ENCODE results near the gene SLC7A11. TPM values are rescaled to one million over a fixed set of nuclear protein-coding genes. Genes with fewer than 3 reads are reported as not detected.

The SLC7A11 gene
- total RNA-seq, 1 experiment from 2014 or later: 40.6 TPM

- H3K27me3 ChIP-seq (replicated peaks; ENCODE audit: insufficient read depth, low read depth, low read length, poor library complexity): no peaks in the 10 kb centered on the region
- H3K9me3 ChIP-seq (ENCODE audit: low read depth, low read length, poor library complexity, severe bottlenecking): no peaks in the 10 kb centered on the region
- no peak for DNase-seq (ENCODE audit: low spot score)
- no peak for TF ChIP-seq CTCF (conservative IDR thresholded peaks at IDR 0.05; ENCODE audit: low read depth, low read length)
- TF ChIP-seq EZH2 (IDR thresholded peaks at IDR 0.05; ENCODE audit: borderline replicate concordance, low read depth, low read length, poor library complexity, severe bottlenecking): no peak
- ChIA-PET CTCF (no interaction called here), POLR2A (ENCODE audit: low non-redundant PET) (no interaction called here)
- no peaks in the 10 kb centered on the region for H3K4me1 ChIP-seq (ENCODE audit: insufficient read depth, low read length, poor library complexity, severe bottlenecking)
- H3K27ac ChIP-seq (ENCODE audit: low read depth, low read length, poor library complexity, severe bottlenecking): no peak overlapping the region
- no peak overlapping the region for H3K4me3 ChIP-seq (ENCODE audit: low read depth, low read length, poor library complexity, severe bottlenecking)
- H3K36me3 ChIP-seq (ENCODE audit: insufficient read depth, low read length, poor library complexity, severe bottlenecking): no peaks in the 10 kb centered on the region
- intact Hi-C loops (cut with micrococcal nuclease; ENCODE audit: unreplicated experiment): no loop called here
- BruUV-seq (replicated peaks): no TSS peak
Measured at GRCh38 chr4:138138774-138139173, 103.4 kb downstream of the SLC7A11 start.

GRCh38 chr4:138135610-138136009 is 106.5 kb downstream of the SLC7A11 start:
- Histone ChIP-seq H3K4me3 (ENCODE audit: low read depth, low read length, poor library complexity, severe bottlenecking) (no peak overlapping the region), H3K27me3 (replicated peaks; ENCODE audit: insufficient read depth, low read depth, low read length, poor library complexity) (no peaks in the 10 kb centered on the region), H3K4me1 (ENCODE audit: insufficient read depth, low read length, poor library complexity, severe bottlenecking) (no peaks in the 10 kb centered on the region), H3K27ac (ENCODE audit: low read depth, low read length, poor library complexity, severe bottlenecking) (no peak overlapping the region), H3K36me3 (ENCODE audit: insufficient read depth, low read length, poor library complexity, severe bottlenecking) (no peaks in the 10 kb centered on the region), H3K9me3 (ENCODE audit: low read depth, low read length, poor library complexity, severe bottlenecking) (no peaks in the 10 kb centered on the region)
- DNase-seq (ENCODE audit: low spot score): no peak
- ChIA-PET CTCF (no interaction called here), POLR2A (ENCODE audit: low non-redundant PET) (no interaction called here)
- BruUV-seq (replicated peaks): no TSS peak
- TF ChIP-seq EZH2 (IDR thresholded peaks at IDR 0.05; ENCODE audit: borderline replicate concordance, low read depth, low read length, poor library complexity, severe bottlenecking) (no peak), CTCF (conservative IDR thresholded peaks at IDR 0.05; ENCODE audit: low read depth, low read length) (no peak)
- intact Hi-C loops (cut with micrococcal nuclease; ENCODE audit: unreplicated experiment): no loop called here

- Histone ChIP-seq H3K27me3 (replicated peaks; ENCODE audit: insufficient read depth, low read depth, low read length, poor library complexity) (no peaks in the 10 kb centered on the region), H3K9me3 (ENCODE audit: low read depth, low read length, poor library complexity, severe bottlenecking) (no peaks in the 10 kb centered on the region), H3K4me1 (ENCODE audit: insufficient read depth, low read length, poor library complexity, severe bottlenecking) (no peaks in the 10 kb centered on the region), H3K36me3 (ENCODE audit: insufficient read depth, low read length, poor library complexity, severe bottlenecking) (no peaks in the 10 kb centered on the region), H3K4me3 (ENCODE audit: low read depth, low read length, poor library complexity, severe bottlenecking) (no peak overlapping the region), H3K27ac (ENCODE audit: low read depth, low read length, poor library complexity, severe bottlenecking) (no peak overlapping the region)
- BruUV-seq (replicated peaks): no TSS peak
- intact Hi-C loops (cut with micrococcal nuclease; ENCODE audit: unreplicated experiment): no loop called here
- ChIA-PET CTCF (no interaction called here), POLR2A (ENCODE audit: low non-redundant PET) (no interaction called here)
- no peak for DNase-seq (ENCODE audit: low spot score)
- TF ChIP-seq CTCF (conservative IDR thresholded peaks at IDR 0.05; ENCODE audit: low read depth, low read length): no peak
- no peak for TF ChIP-seq EZH2 (IDR thresholded peaks at IDR 0.05; ENCODE audit: borderline replicate concordance, low read depth, low read length, poor library complexity, severe bottlenecking)
Measured at GRCh38 chr4:138118270-138118669, 123.9 kb downstream of the SLC7A11 start.

Measured in A673 (cell line).